AG04449 (cell line): ENCODE measurements around the gene BTG1.
A peak's percentile ranks its signal among the peaks of the same experiment; 100 is the strongest.
"Not testable (repeated sequence)": the region's sequence is repeated elsewhere in the genome, so short reads cannot be mapped to it uniquely, and the experiment has no call there.

ENCODE experiments used
- CTCF ChIA-PET: fragments of 350-600 bp; formaldehyde crosslinking; extraction: SDS; loops from one replicate; lab custom pipeline; 2021; ENCODE audit warnings: antibody characterized with exemption; lab: Yijun Ruan, JAX
- POLR2A ChIA-PET: fragments of 400-600, 350-600 bp; formaldehyde crosslinking; extraction: SDS; loops from one replicate; lab custom pipeline; 2020; ENCODE audit warnings: antibody characterized with exemption, inconsistent platforms; lab: Yijun Ruan, JAX
- DNase-seq: peaks from one replicate; pipeline ENCODE4 v3.0.0-alpha.2; 2010; ENCODE audit warnings: low read depth, low spot score
- H3K4me3 ChIP-seq: 2 replicates; pipeline ENCODE4 v1.5.1; 2011; ENCODE audit warnings: low read depth, mild to moderate bottlenecking, control low read depth, low read length
- CTCF ChIP-seq: IDR thresholded peaks from one replicate; pipeline ENCODE4 v1.5.1; 2011; ENCODE audit warnings: mild to moderate bottlenecking, moderate library complexity, low read length, control low read depth, inconsistent platforms; ENCODE audit not compliant: insufficient read depth; ENCODE audit errors: missing control alignments

BTG1 gene

GRCh38 chr12:92138144-92138543 is 7.5 kb downstream of the BTG1 start:
- TF ChIP-seq CTCF: no peak
- ChIA-PET POLR2A (interaction anchor here (2.4 kb wide), 1 partner anchor 8 kb away, joined by 23 read pairs; the partner anchor contains the start of gene BTG1), CTCF (interaction anchor here (1.1 to 2.6 kb wide), 2 partner anchors 327 to 757 kb away, joined by 5 to 19 read pairs; no protein-coding TSS in a partner anchor)
- no peak for DNase-seq
- peak overlapping the region; percentile 28 for H3K4me3 ChIP-seq

GRCh38 chr12:92136965-92137721 is 8.5 kb downstream of the BTG1 start:
- DNase-seq: peak; percentile 65
- POLR2A ChIA-PET: interaction anchor here (0.7 to 2.4 kb wide), 2 partner anchors 9 to 23 kb away, joined by 3 to 23 read pairs; partner anchors contain the start of gene BTG1
- CTCF ChIA-PET: interaction anchor here (1.0 to 2.6 kb wide), 12 partner anchors 9 to 756 kb away, joined by 3 to 19 read pairs (median 4); partner anchors contain the start of gene BTG1
- no peak for TF ChIP-seq CTCF
- H3K4me3 ChIP-seq: no peak overlapping the region

- DNase-seq: no peak
- ChIA-PET POLR2A (interaction anchor here (0.7 to 2.4 kb wide), 2 partner anchors 10 to 22 kb away, joined by 3 to 23 read pairs; partner anchors contain the start of gene BTG1), CTCF (interaction anchor here (1.0 to 2.6 kb wide), 11 partner anchors 10 to 754 kb away, joined by 3 to 19 read pairs (median 3); partner anchors contain the start of gene BTG1)
- H3K4me3 ChIP-seq: no peak overlapping the region
- no peak for TF ChIP-seq CTCF
Observed at GRCh38 chr12:92136026-92136730, 9.5 kb downstream of the BTG1 start.

GRCh38 chr12:92135541-92135940 is 10.1 kb downstream of the BTG1 start:
- ChIA-PET CTCF (interaction anchor here (1.3 to 2.6 kb wide), 4 partner anchors 10 to 754 kb away, joined by 3 to 13 read pairs (median 8); partner anchors contain the start of gene BTG1), POLR2A (interaction anchor here (2.9 kb wide), 1 partner anchor 9 kb away, joined by 26 read pairs; the partner anchor contains the start of gene BTG1)
- H3K4me3 ChIP-seq: not testable (repeated sequence)

GRCh38 chr12:92134638-92135274 is 10.9 kb downstream of the BTG1 start:
- H3K4me3 ChIP-seq: no peak overlapping the region; the same call in 1 of the 2 replicates
- DNase-seq: peak; percentile 49
- ChIA-PET POLR2A (interaction anchor here (2.9 kb wide), 1 partner anchor 10 kb away, joined by 26 read pairs; the partner anchor contains the start of gene BTG1), CTCF (interaction anchor here (1.3 to 2.6 kb wide), 4 partner anchors 9 to 753 kb away, joined by 6 to 13 read pairs (median 8); partner anchors contain the start of gene BTG1)
- TF ChIP-seq CTCF: no peak

More at GRCh38 chr12:92135541-92135940, 10.1 kb downstream of the BTG1 start:
- not testable (repeated sequence) for DNase-seq
